Measurements from ENCODE around the gene MBNL1.

The MBNL1 gene

DNA sequence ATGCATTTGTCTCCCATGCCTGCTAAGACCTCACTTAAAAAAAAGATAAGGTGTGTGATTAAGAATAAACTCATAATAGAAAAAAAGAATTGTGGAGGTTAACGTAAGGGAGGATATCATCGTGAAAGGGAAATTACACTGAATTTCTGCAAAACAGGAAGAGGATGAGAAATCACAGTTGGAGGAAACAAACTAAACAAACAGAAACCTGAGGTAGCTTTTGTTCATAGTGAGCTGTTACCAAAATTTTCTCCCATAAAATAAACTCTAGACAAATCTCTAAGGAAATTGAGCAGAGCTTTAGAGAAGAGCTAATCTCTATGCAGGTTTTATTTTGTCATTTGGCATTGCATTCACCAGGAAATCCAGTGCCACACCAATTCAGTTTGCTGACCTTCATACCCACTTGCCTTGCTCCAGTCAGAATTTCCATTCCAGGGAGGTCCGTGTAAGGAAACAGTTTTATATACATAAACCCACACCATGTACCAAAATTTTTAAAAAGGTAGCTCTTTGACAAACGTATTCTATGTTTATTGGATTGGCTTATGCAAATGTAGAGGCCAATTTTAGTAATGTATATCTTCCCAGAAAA lies 231.2 kb downstream of the MBNL1 start:
- no peak for DNase-seq (ENCODE audit: extremely low spot score)
- TF ChIP-seq, protein P1, sequence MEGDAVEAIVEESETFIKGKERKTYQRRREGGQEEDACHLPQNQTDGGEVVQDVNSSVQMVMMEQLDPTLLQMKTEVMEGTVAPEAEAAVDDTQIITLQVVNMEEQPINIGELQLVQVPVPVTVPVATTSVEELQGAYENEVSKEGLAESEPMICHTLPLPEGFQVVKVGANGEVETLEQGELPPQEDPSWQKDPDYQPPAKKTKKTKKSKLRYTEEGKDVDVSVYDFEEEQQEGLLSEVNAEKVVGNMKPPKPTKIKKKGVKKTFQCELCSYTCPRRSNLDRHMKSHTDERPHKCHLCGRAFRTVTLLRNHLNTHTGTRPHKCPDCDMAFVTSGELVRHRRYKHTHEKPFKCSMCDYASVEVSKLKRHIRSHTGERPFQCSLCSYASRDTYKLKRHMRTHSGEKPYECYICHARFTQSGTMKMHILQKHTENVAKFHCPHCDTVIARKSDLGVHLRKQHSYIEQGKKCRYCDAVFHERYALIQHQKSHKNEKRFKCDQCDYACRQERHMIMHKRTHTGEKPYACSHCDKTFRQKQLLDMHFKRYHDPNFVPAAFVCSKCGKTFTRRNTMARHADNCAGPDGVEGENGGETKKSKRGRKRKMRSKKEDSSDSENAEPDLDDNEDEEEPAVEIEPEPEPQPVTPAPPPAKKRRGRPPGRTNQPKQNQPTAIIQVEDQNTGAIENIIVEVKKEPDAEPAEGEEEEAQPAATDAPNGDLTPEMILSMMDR (IDR thresholded peaks at IDR 0.05; ENCODE audit: control extremely low read depth, extremely low read depth, low read depth, missing control alignments) = no peak
- CTCF ChIA-PET = interaction anchor here (22.9 kb wide), 1 partner anchor 16 kb away, joined by 324 read pairs; no protein-coding TSS in a partner anchor
- POLR2A ChIA-PET = no interaction called here

DNA sequence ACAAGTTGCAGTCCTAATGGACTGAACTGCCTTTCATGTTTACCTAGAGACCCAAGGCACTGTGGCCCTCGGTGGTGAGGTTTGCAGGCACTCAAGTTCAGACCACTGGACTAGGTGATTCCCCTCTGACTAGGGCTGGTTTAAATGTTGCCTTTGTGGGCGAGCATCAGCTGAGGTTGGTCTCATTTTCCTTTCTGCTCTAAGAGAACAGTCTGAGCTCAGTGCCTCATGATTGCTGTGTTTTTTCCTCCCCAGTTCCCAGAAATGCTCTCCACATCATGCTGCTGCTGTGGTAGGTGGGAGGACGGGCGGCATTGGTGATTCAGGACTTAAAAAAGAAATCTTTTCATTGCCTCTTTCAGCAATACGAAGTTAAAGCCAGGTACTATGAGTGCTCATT lies 237.2 kb downstream of the MBNL1 start:
- ChIA-PET CTCF (interaction anchor here (0.9 to 22.9 kb wide), 8 partner anchors 0 to 255 kb away, joined by 3 to 324 read pairs (median 4); no protein-coding TSS in a partner anchor), POLR2A (no interaction called here)
- TF ChIP-seq, protein P1 (IDR thresholded peaks at IDR 0.05; ENCODE audit: control extremely low read depth, extremely low read depth, low read depth, missing control alignments) = no peak
- peak; percentile 20 for DNase-seq (ENCODE audit: extremely low spot score)

DNA sequence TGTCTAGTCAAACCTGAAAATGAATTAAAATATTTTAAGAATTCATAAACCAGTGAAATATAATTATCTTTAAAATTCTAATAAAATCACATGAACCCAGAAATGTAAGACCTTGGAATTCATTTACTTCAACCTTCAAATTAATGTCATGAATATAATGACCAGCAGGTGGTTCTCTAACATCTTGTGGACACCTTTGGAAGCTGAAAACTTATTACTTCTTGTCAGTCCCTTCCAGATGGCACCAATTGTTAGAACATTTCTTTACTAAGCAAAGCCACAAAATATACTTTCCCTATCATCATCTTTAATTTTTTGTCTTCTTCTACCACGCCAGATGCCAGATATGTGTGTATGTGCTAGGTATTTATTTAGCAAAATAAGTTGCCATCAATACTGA lies 240.0 kb downstream of the MBNL1 start:
- POLR2A ChIA-PET = no interaction called here
- DNase-seq (ENCODE audit: extremely low spot score) = no peak
- TF ChIP-seq, protein P1 (IDR thresholded peaks at IDR 0.05; ENCODE audit: control extremely low read depth, extremely low read depth, low read depth, missing control alignments) = peak; percentile 37
- CTCF ChIA-PET = interaction anchor here (0.9 to 22.9 kb wide), 8 partner anchors 3 to 65 kb away, joined by 3 to 324 read pairs (median 6); no protein-coding TSS in a partner anchor

DNA sequence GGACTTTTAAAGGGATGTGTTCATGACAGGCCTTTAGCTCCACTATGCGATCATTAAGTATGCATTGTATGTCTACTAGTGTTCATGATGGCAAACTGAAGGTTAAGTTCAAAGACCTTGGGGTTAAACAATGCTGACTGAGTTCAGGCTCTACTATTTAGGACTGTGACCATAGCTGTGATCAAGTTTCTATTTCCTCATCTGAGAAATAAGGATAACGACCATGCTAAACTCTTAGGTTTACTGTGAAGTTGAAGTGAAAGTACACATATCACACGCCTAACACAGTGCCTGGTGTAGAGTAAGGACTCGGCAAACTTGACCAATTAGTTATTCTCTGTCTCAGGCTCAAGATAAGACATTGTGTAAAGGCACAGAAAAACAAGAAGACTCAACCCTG lies 243.2 kb downstream of the MBNL1 start:
- TF ChIP-seq, protein P1 (IDR thresholded peaks at IDR 0.05; ENCODE audit: control extremely low read depth, extremely low read depth, low read depth, missing control alignments) = no peak
- ChIA-PET POLR2A (no interaction called here), CTCF (interaction anchor here (1.0 to 22.9 kb wide), 9 partner anchors 4 to 152 kb away, joined by 3 to 324 read pairs (median 5); no protein-coding TSS in a partner anchor)
- peak; percentile 28 for DNase-seq (ENCODE audit: extremely low spot score)

DNA sequence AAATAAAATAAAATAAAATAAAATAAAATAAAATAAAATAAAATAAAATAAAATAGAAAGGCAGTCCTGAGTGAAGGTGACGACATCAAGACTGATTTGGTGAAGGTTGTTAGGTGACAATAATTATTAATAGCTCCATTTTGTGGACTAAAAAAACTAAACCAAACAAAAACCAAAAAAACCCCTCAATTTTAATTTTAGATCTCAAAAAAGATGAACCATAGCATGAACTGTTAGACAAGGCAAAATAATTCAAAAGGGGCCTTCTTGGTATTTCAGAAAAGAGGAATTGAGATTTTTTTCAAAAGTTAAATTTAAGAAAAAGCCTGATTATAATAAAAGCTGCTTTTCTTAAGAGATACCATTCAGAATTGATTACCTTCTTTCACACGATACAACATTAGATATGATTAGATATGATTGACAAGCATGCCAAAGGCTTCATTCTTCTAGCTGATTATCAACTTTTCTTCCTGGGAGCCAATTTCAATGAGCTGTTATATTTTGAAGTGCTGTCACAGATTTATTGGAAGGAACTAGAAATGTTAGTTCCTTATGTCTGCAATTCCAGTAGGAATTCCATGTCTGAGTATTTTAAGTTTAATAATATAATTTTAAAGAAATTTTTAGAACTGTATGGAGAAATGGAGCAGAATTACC lies 244.7 kb downstream of the MBNL1 start:
- CTCF ChIA-PET = interaction anchor here (0.8 to 22.9 kb wide), 6 partner anchors 2 to 61 kb away, joined by 3 to 324 read pairs (median 10); no protein-coding TSS in a partner anchor
- TF ChIP-seq, protein P1 (IDR thresholded peaks at IDR 0.05; ENCODE audit: control extremely low read depth, extremely low read depth, low read depth, missing control alignments) = no peak
- no peak for DNase-seq (ENCODE audit: extremely low spot score)
- POLR2A ChIA-PET = interaction anchor here (0.7 kb wide), 1 partner anchor 41 kb away, joined by 4 read pairs; no protein-coding TSS in a partner anchor
